ENCODE data around the gene ANKRD13C. TPM values are rescaled to one million over a fixed set of nuclear protein-coding genes. Genes with fewer than 3 reads are reported as not detected.

ANKRD13C gene
- total RNA-seq, 3 donors from 2014 or later, result 24.7 to 26.9 (median 26.5) TPM

DNA sequence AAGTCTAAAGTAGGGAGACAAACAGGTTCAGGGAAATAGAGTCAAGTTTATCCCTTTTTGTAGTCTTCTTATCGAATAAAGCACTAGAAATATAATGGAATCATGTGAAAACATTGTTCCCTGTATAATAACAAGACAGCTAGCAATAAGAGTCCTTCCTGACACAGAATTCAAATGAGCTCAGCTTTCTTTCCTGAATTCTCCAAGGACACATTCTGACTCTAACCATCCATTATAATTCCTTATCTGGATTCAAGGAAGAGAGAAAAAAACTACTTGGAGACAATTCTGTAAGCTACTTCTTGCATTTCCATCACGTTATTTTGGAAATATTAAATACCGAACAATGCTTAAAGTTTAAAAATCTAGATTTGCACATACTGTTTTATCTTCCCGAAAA lies 58.8 kb downstream of the ANKRD13C start:
- no peak for ATAC-seq
- peaks cover 7% of the 10 kb centered on the region for H3K4me1 Mint-ChIP-seq (ENCODE audit: low read depth)
- peaks cover 38% of the 10 kb centered on the region for H3K36me3 Mint-ChIP-seq (ENCODE audit: insufficient read depth)
- no peak for DNase-seq
- no peaks in the 10 kb centered on the region for H3K9me3 Mint-ChIP-seq
- H3K4me3 Mint-ChIP-seq, result no peak overlapping the region
- no peaks in the 10 kb centered on the region for H3K27me3 Mint-ChIP-seq (ENCODE audit: low read depth)

DNA sequence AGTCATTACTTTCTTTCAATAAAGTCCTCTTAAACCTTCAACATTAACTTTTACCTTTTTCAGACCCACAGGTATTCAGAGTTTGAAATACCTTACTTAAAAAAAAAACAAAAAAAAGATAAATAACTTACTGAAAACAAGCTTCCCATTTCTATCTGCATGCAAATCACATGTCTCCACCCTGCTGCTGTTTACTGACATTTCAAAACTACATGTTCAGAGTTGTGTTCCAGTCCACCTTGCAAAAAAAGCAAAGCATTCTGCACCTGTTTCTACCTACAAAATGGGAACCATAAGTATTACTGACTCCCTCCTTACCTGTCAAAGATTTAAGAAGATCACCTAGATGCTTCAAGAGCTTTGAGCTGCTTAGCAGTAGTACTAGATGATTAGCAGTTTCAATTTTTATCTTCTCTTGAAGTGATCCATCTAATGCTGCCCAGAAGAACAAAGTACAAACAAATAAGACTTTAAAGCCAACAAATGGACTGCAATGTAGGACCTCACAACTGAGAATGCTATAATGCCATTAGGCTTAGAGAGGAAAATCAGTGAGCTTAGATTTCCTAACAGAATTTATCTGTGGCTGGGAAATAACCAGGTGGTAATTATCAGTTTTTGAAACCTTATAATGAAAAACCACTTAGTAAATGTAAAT lies 61.2 kb downstream of the ANKRD13C start:
- H3K36me3 Mint-ChIP-seq (ENCODE audit: insufficient read depth), result peaks cover 35% of the 10 kb centered on the region
- DNase-seq (no peak), ATAC-seq (no peak)
- H3K9me3 Mint-ChIP-seq, result no peaks in the 10 kb centered on the region
- H3K4me3 Mint-ChIP-seq, result no peak overlapping the region
- no peaks in the 10 kb centered on the region for H3K4me1 Mint-ChIP-seq (ENCODE audit: low read depth)
- H3K27me3 Mint-ChIP-seq (ENCODE audit: low read depth), result no peaks in the 10 kb centered on the region

DNA sequence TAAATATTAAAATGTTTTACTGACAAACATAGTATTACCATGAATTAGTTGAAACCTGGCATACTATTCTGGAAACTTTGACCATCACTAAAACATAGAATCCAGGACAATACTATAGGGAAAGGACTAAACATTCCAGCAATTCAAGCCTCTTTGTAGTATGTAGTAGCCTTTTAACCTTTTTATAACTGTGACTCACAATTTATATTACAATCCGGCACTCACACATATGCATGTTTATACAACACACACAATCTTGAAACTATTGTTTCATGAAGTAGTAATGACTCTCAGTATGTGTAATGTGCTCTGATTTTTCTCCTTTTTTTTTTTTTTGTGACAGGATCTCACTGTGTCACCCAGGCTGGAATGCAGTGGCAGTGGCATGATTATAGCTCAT lies 64.3 kb downstream of the ANKRD13C start:
- Mint-ChIP-seq H3K9me3 (no peaks in the 10 kb centered on the region), H3K4me1 (ENCODE audit: low read depth) (no peaks in the 10 kb centered on the region), H3K4me3 (no peak overlapping the region), H3K27me3 (ENCODE audit: low read depth) (no peaks in the 10 kb centered on the region), H3K36me3 (ENCODE audit: insufficient read depth) (peaks cover 38% of the 10 kb centered on the region)
- DNase-seq (no peak), ATAC-seq (no peak)

DNA sequence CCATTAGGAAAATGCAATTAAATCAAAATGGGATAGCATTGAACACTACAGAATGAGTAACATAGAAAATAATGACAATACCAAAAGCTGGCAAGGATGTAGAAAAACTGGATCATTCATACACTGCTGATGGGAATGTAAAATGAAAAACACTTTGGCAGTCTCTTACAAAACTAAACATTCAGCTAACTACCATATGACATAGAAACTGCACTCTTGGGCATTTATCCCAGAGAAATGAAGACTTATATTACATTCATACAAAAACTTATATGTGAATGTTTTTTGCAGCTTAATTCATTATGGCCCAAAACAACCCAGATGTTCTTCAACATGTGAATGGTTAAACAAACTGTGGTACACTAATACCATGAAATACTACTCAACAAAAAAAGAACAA lies 66.4 kb downstream of the ANKRD13C start:
- ATAC-seq (no peak), DNase-seq (no peak)
- Mint-ChIP-seq H3K4me1 (ENCODE audit: low read depth) (no peaks in the 10 kb centered on the region), H3K4me3 (no peak overlapping the region), H3K27me3 (ENCODE audit: low read depth) (no peaks in the 10 kb centered on the region), H3K9me3 (no peaks in the 10 kb centered on the region), H3K36me3 (ENCODE audit: insufficient read depth) (peaks cover 26% of the 10 kb centered on the region)

DNA sequence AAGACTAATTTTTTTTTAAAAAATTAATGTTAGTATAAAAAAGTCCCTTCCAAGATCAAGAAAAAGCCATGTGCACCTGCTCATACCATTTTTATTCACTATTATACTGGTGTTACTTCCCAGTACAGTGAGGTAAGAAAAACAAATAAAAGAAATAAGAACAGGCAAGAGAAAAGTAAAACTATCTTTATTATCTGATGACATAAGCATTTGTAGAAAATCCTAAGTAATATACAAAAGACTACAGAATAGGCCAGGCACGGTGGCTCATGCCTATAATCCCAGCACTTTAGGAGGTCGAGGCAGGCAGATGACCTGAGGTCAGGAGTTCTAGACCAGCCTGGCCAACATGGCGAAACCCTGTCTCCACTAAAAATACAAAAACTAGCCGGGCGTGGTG lies 68.1 kb downstream of the ANKRD13C start:
- Mint-ChIP-seq H3K27me3 (ENCODE audit: low read depth) (no peaks in the 10 kb centered on the region), H3K36me3 (ENCODE audit: insufficient read depth) (peaks cover 22% of the 10 kb centered on the region), H3K9me3 (no peaks in the 10 kb centered on the region), H3K4me3 (no peak overlapping the region), H3K4me1 (ENCODE audit: low read depth) (no peaks in the 10 kb centered on the region)
- DNase-seq (no peak), ATAC-seq (no peak)

DNA sequence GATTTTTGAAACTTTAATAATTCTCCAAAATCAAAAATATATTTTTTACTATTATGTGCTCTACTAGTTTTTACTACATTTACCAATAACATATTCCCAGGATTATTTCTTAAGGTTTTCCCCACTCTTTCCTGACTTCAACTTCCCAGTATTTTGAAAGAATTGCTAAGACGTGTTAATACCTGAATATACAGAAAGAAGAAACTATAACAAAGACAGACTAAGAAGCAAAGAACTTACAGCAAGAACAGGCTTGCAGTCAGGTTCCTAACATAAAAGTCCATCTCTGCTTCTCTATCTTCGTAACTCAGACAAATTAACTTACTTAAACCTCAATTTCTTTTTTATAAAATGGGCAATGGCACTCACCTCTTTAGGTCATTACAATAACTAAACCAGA lies 70.2 kb downstream of the ANKRD13C start:
- H3K27me3 Mint-ChIP-seq (ENCODE audit: low read depth), result no peaks in the 10 kb centered on the region
- H3K4me1 Mint-ChIP-seq (ENCODE audit: low read depth), result no peaks in the 10 kb centered on the region
- no peaks in the 10 kb centered on the region for H3K9me3 Mint-ChIP-seq
- no peak for ATAC-seq
- H3K4me3 Mint-ChIP-seq, result no peak overlapping the region
- DNase-seq, result no peak
- H3K36me3 Mint-ChIP-seq (ENCODE audit: insufficient read depth), result peaks cover 26% of the 10 kb centered on the region

DNA sequence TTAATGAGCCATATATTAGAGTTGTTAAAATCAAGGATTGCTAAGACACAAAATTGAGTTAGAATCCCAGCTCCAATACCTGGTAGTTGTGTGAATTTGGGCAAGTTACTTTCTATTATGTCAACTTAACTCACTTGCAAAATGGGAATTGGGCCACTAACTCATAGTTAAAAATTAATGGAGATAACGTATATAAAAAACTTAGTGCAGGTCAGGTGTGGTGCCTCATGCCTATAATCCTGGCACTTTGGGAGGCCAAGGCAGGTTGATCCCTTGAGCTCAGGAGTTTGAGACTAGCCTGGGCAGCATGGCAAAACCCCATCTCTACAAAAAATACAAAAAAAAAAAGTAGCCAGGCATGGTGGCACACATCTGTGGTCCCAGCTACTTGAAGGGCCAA lies 75.8 kb downstream of the ANKRD13C start:
- no peaks in the 10 kb centered on the region for H3K27me3 Mint-ChIP-seq (ENCODE audit: low read depth)
- no peaks in the 10 kb centered on the region for H3K9me3 Mint-ChIP-seq
- H3K36me3 Mint-ChIP-seq (ENCODE audit: insufficient read depth), result peaks cover 23% of the 10 kb centered on the region
- no peak overlapping the region for H3K4me3 Mint-ChIP-seq
- ATAC-seq (no peak), DNase-seq (no peak)
- no peaks in the 10 kb centered on the region for H3K4me1 Mint-ChIP-seq (ENCODE audit: low read depth)

DNA sequence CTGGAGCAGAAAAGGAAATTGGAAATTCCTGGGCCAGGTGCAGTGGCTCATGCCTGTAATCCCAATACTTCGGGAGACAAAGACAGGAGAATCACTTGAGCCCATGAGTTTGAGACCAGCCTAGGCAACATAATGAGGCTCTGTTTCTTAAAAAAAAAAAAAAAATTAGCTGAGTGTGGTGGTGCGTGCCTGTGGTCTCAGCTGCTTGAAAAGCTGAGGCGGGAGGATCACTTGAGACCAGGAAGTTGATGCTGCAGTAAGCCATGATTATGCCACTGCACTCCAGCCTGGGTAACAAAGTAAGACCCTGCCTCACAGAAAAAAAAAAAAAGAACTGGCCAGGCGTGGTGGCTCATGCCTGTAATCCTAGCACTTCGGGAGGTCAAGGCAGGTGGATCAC lies 76.6 kb downstream of the ANKRD13C start:
- ATAC-seq (no peak), DNase-seq (no peak)
- no peaks in the 10 kb centered on the region for H3K27me3 Mint-ChIP-seq (ENCODE audit: low read depth)
- no peak overlapping the region for H3K4me3 Mint-ChIP-seq
- H3K36me3 Mint-ChIP-seq (ENCODE audit: insufficient read depth), result peaks cover 25% of the 10 kb centered on the region
- H3K4me1 Mint-ChIP-seq (ENCODE audit: low read depth), result no peaks in the 10 kb centered on the region
- no peaks in the 10 kb centered on the region for H3K9me3 Mint-ChIP-seq

DNA sequence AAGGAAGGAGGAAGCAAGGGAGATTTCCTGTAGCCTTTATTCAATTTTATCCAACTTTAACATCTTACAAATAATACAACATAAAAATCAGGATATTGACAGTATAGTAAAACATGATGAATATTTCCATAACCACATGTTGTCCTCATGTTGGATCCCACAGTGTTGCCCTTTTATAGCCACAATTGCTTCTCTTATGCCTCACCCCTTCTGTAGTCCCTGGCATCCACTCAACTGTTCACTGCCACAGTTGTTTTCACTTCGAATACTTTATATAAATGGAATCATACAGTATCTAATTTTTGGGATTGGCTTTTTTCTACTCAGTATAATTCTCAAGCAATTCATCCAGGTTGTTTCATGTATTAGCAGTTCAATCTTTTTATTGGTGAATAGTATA lies 88.6 kb downstream of the ANKRD13C start:
- Mint-ChIP-seq H3K4me3 (no peak overlapping the region), H3K9me3 (peaks cover 4% of the 10 kb centered on the region), H3K36me3 (ENCODE audit: insufficient read depth) (peaks cover 30% of the 10 kb centered on the region), H3K27me3 (ENCODE audit: low read depth) (no peaks in the 10 kb centered on the region), H3K4me1 (ENCODE audit: low read depth) (no peaks in the 10 kb centered on the region)
- ATAC-seq, result no peak
- DNase-seq, result no peak

DNA sequence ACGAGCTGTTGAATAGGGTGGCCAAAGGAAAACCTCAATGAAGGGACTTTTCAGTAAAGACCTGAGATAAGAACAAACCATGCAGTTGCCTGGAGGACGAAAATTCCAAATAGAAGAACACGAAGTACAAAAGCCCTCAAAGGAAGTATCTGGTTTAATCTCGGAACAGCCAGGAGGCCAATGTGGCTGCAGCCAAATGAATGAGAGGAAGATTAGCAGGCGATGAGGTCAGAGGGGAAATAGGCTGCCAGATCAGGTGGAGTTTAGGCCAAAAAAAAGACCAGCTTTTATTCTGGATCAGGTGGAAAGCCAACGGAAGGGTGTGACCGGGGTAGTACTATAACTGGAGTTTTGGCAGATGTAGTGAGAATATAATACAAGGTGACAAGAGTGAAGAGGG lies 89.7 kb downstream of the ANKRD13C start:
- DNase-seq (no peak), ATAC-seq (no peak)
- Mint-ChIP-seq H3K27me3 (ENCODE audit: low read depth) (no peaks in the 10 kb centered on the region), H3K9me3 (peaks cover 4% of the 10 kb centered on the region), H3K4me1 (ENCODE audit: low read depth) (no peaks in the 10 kb centered on the region), H3K4me3 (no peak overlapping the region), H3K36me3 (ENCODE audit: insufficient read depth) (peaks cover 30% of the 10 kb centered on the region)

DNA sequence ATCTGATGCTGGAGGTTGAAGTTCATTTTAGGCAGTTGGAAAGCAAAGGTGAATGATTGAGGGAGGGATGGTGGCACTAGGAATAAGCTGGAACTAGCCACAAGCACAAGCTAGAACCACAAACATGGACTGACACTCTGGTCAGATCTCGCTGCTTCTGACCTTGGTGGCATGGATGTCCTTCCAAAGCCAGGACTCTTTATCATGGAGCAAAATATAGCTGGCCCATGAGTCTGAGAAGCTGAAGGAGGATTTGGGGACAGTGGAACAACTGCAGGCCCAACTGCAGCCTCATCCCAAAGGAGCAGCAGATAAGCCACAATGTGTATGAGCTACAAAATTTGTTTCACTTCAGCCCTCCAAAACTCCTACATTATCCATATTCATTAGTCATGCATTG lies 97.9 kb downstream of the ANKRD13C start:
- Mint-ChIP-seq H3K27me3 (ENCODE audit: low read depth) (no peaks in the 10 kb centered on the region), H3K9me3 (no peaks in the 10 kb centered on the region), H3K36me3 (ENCODE audit: insufficient read depth) (peaks cover 5% of the 10 kb centered on the region), H3K4me3 (no peak overlapping the region), H3K4me1 (ENCODE audit: low read depth) (no peaks in the 10 kb centered on the region)
- DNase-seq (no peak), ATAC-seq (no peak)

DNA sequence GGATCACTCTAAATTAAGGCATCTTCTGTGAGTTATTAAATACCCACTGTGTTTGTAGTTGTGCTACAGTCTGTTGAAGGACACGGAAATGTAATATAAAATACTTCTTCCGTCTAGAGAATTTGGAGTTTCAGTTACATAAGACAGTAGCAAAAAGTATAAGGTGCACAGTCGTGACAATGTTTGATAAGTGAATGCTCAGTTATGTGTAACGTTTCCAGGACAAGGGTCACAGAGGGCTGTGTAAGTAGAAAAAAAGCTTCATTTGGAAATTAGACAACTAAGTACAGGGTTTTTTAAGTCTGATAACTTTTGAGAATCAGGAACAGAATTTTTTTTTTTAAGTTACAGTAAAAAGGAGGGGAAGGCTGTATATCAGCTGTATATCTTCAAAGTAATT lies 105.8 kb downstream of the ANKRD13C start:
- ATAC-seq (no peak), DNase-seq (no peak)
- Mint-ChIP-seq H3K27me3 (ENCODE audit: low read depth) (no peaks in the 10 kb centered on the region), H3K9me3 (no peaks in the 10 kb centered on the region), H3K4me3 (no peak overlapping the region), H3K36me3 (ENCODE audit: insufficient read depth) (peaks cover 57% of the 10 kb centered on the region), H3K4me1 (ENCODE audit: low read depth) (peaks cover 6% of the 10 kb centered on the region)

DNA sequence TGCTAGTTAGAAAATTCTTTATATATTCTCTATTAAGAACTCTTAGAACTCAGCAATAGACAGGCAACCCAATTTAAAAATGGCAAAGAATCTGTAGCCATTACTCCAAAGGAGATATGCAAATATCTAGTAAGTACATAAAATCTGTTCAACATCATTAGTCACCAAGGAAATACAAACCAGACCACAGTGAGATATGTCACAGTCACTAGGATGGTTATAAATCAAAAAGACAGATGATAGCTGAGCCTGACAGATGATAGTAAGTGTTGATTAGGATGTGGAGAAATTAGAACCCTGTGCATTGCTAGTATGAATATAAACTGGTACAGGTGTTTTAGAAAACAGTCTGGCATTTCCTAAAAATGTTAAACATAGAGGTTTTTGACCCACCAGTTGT lies 106.8 kb downstream of the ANKRD13C start:
- Mint-ChIP-seq H3K4me1 (ENCODE audit: low read depth) (peaks cover 6% of the 10 kb centered on the region), H3K9me3 (no peaks in the 10 kb centered on the region), H3K4me3 (no peak overlapping the region), H3K36me3 (ENCODE audit: insufficient read depth) (peaks cover 62% of the 10 kb centered on the region), H3K27me3 (ENCODE audit: low read depth) (no peaks in the 10 kb centered on the region)
- ATAC-seq (peak; percentile 78 to 80), DNase-seq (no peak)

DNA sequence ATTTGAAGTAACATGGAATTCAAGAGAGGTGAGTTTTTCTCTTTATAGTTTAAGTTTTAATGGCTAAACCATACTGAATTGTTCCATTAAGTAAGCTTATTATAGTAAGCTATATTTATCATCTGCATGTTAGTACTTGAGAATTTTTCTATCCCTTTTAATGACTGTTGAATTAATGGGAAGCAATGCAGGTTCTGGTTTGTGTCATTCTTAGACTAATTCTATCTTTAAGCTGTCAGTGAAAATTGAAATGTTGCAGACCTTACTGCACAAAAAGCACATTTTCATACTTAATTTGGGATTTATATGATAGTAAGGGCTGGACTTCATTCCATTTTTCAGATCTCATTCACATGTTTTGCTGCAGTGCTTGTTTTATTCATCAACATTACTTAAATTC lies 107.4 kb downstream of the ANKRD13C start:
- Mint-ChIP-seq H3K9me3 (no peaks in the 10 kb centered on the region), H3K27me3 (ENCODE audit: low read depth) (no peaks in the 10 kb centered on the region), H3K36me3 (ENCODE audit: insufficient read depth) (peaks cover 60% of the 10 kb centered on the region), H3K4me1 (ENCODE audit: low read depth) (peaks cover 6% of the 10 kb centered on the region), H3K4me3 (no peak overlapping the region)
- ATAC-seq (no peak), DNase-seq (no peak)

DNA sequence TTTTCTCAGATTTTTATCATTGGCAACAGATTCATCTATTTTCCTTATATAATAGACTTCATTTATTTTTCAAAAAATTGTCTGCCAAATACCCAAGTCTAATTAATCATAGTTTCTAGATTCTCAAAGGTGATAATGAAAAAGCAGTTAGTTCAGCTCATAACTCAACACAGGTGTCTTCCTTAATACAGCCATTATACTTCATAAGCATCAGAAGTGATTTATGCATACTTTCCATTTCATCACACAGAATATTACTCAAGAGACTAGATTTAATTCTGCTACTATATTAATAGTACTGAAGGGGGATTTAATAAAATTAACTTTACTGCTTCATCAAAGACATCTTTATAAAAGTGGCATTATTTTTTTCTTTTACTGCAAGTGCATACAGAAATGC lies 114.6 kb downstream of the ANKRD13C start:
- Mint-ChIP-seq H3K27me3 (ENCODE audit: low read depth) (no peaks in the 10 kb centered on the region), H3K4me1 (ENCODE audit: low read depth) (peaks cover 8% of the 10 kb centered on the region), H3K9me3 (no peaks in the 10 kb centered on the region), H3K36me3 (ENCODE audit: insufficient read depth) (peaks cover 41% of the 10 kb centered on the region), H3K4me3 (no peak overlapping the region)
- ATAC-seq, result no peak
- no peak for DNase-seq

DNA sequence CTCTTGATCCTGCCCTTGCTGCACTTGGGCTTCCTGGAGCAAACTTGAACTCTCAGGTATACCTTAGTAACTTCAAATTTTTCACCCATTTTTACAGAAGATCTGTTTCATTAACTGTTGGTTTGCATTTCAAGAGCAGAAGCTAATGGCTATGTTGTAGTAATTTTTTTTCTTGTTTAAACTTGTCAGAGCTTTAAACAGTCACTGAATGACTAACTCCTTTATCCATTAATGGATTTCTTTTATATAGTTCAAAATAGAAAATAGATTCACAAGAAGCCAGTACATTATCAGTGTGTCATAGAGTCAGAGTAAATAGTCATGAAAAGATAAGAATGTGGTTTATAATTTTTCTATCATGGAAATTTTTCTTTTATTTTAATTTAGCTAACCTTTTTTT lies 119.8 kb downstream of the ANKRD13C start:
- Mint-ChIP-seq H3K4me1 (ENCODE audit: low read depth) (peaks cover 8% of the 10 kb centered on the region), H3K4me3 (no peak overlapping the region), H3K27me3 (ENCODE audit: low read depth) (no peaks in the 10 kb centered on the region), H3K36me3 (ENCODE audit: insufficient read depth) (peaks cover 41% of the 10 kb centered on the region), H3K9me3 (no peaks in the 10 kb centered on the region)
- ATAC-seq (no peak), DNase-seq (no peak)
